Kidney epithelial cell (primary cell): Measurements from ENCODE around the gene GABRR3. TPM values are rescaled to one million over a fixed set of nuclear protein-coding genes. Genes with fewer than 3 reads are reported as not detected.
"Not testable (repeated sequence)": the region's sequence is repeated elsewhere in the genome, so short reads cannot be mapped to it uniquely, and the experiment has no call there.

Experiments
- DNase-seq: peaks from one replicate; pipeline ENCODE4 v3.0.0-alpha.2; 2010; ENCODE audit warnings: low read depth
- H3K27me3 ChIP-seq: 2 replicates; pipeline ENCODE4 v1.6.0; 2011; ENCODE audit warnings: low read length; ENCODE audit not compliant: control insufficient read depth, insufficient read depth
- H3K36me3 ChIP-seq: 2 replicates; pipeline ENCODE4 v1.5.1; 2011; ENCODE audit warnings: low read length; ENCODE audit not compliant: control insufficient read depth, insufficient read depth
- H3K4me3 ChIP-seq: 2 replicates; pipeline ENCODE4 v1.5.1; 2011; ENCODE audit warnings: low read depth, mild to moderate bottlenecking, control low read depth, low read length
- total RNA-seq: library from RNA; depleted of rRNA; stranded (reverse); fragments of >200 nt; gene quantifications from 2 replicates; pipeline ENCODE4 v1.2.3, GENCODE V29; 2015
- TF ChIP-seq, protein P1 (sequence below): IDR thresholded peaks from 2 replicates; pipeline ENCODE4 v1.5.1; 2011; ENCODE audit warnings: mild to moderate bottlenecking, moderate library complexity, low read length, control low read depth, inconsistent platforms; ENCODE audit not compliant: insufficient read depth, poor library complexity, severe bottlenecking

Gene GABRR3
- total RNA-seq, 1 donor from 2014 or later = not detected

- TF ChIP-seq, protein P1, sequence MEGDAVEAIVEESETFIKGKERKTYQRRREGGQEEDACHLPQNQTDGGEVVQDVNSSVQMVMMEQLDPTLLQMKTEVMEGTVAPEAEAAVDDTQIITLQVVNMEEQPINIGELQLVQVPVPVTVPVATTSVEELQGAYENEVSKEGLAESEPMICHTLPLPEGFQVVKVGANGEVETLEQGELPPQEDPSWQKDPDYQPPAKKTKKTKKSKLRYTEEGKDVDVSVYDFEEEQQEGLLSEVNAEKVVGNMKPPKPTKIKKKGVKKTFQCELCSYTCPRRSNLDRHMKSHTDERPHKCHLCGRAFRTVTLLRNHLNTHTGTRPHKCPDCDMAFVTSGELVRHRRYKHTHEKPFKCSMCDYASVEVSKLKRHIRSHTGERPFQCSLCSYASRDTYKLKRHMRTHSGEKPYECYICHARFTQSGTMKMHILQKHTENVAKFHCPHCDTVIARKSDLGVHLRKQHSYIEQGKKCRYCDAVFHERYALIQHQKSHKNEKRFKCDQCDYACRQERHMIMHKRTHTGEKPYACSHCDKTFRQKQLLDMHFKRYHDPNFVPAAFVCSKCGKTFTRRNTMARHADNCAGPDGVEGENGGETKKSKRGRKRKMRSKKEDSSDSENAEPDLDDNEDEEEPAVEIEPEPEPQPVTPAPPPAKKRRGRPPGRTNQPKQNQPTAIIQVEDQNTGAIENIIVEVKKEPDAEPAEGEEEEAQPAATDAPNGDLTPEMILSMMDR = no peak
- Histone ChIP-seq H3K4me3 (no peak overlapping the region), H3K36me3 (no peaks in the 10 kb centered on the region), H3K27me3 (no peaks in the 10 kb centered on the region)
- no peak for DNase-seq
Measured at GRCh38 chr3:98020412-98020811, 14.7 kb downstream of the GABRR3 start.

GRCh38 chr3:98018301-98018700 lies 16.8 kb downstream of the GABRR3 start:
- H3K4me3 ChIP-seq = no peak overlapping the region
- TF ChIP-seq, protein P1 = no peak
- DNase-seq = no peak
- H3K36me3 ChIP-seq = no peaks in the 10 kb centered on the region
- no peaks in the 10 kb centered on the region for H3K27me3 ChIP-seq

GRCh38 chr3:98014268-98014585 lies 20.9 kb downstream of the GABRR3 start:
- H3K4me3 ChIP-seq = no peak overlapping the region
- no peak for DNase-seq
- TF ChIP-seq, protein P1 = no peak

GRCh38 chr3:98013411-98014267 lies 21.5 kb downstream of the GABRR3 start:
- no peaks in the 10 kb centered on the region for H3K36me3 ChIP-seq
- H3K4me3 ChIP-seq = no peak overlapping the region
- DNase-seq = no peak
- TF ChIP-seq, protein P1 = no peak
- no peaks in the 10 kb centered on the region for H3K27me3 ChIP-seq

More at GRCh38 chr3:98014268-98014585, 20.9 kb downstream of the GABRR3 start:
- Histone ChIP-seq H3K27me3 (no peaks in the 10 kb centered on the region), H3K36me3 (no peaks in the 10 kb centered on the region)

DNA sequence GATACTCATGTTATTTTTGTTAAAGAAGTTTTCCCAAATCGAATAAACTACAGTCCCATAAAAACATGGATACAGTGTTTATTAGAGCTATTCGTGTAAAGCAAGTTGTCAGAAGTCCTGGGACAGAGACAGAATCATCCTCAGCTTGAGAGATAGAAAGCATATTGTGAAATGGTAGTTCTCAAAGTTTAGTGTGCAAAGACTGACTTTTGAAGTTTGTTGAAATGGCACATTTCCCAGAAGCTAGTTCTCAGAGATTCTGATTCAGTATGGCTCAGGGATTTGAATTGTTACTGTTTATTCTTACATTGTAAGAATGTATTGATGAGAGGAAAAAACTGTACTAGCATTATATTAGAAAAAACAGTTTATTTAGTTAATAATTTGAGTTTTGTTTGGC lies 22.1 kb downstream of the GABRR3 start:
- no peak overlapping the region for H3K4me3 ChIP-seq
- DNase-seq = no peak
- TF ChIP-seq, protein P1 = no peak
- H3K36me3 ChIP-seq = no peaks in the 10 kb centered on the region
- H3K27me3 ChIP-seq = no peaks in the 10 kb centered on the region

- H3K36me3 ChIP-seq, DNase-seq, H3K4me3 ChIP-seq, H3K27me3 ChIP-seq: not testable (repeated sequence)
Measured at GRCh38 chr3:98010883-98011449, 24.1 kb downstream of the GABRR3 start.
